ENCODE data around the gene LCMT1.

DNA sequence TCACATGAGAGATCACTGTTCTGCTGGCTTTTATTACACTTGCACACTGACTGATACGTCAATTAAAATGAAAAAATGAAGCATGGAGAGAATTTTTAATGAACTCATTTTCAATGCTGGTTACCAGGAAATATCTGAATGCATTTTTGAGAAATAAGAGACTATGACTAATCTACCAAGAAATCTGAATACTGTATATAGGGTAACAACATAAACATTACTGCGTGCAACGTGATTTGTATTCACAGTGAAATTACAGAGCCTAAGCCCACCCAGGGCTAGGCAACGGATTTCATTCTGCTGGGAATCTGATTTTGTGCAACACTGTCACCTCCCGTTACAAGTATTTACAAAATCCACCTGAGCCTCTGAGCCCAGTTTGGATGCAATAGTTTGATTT is 23.8 kb upstream of the LCMT1 start:
- TF ChIP-seq, protein P1, sequence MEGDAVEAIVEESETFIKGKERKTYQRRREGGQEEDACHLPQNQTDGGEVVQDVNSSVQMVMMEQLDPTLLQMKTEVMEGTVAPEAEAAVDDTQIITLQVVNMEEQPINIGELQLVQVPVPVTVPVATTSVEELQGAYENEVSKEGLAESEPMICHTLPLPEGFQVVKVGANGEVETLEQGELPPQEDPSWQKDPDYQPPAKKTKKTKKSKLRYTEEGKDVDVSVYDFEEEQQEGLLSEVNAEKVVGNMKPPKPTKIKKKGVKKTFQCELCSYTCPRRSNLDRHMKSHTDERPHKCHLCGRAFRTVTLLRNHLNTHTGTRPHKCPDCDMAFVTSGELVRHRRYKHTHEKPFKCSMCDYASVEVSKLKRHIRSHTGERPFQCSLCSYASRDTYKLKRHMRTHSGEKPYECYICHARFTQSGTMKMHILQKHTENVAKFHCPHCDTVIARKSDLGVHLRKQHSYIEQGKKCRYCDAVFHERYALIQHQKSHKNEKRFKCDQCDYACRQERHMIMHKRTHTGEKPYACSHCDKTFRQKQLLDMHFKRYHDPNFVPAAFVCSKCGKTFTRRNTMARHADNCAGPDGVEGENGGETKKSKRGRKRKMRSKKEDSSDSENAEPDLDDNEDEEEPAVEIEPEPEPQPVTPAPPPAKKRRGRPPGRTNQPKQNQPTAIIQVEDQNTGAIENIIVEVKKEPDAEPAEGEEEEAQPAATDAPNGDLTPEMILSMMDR (IDR thresholded peaks at IDR 0.05): no peak
- no peak for TF ChIP-seq POLR2AphosphoS5 (IDR thresholded peaks at IDR 0.05)

Measured in prostate gland (tissue), 2 donors.